ENCODE measurements around the gene PRKG1. TPM values are rescaled to one million over a fixed set of nuclear protein-coding genes. Genes with fewer than 3 reads are reported as not detected.

The PRKG1 gene
- total and polyA plus RNA-seq, 2 experiments from 2014 or later, result 10.7 to 21.8 TPM

DNA sequence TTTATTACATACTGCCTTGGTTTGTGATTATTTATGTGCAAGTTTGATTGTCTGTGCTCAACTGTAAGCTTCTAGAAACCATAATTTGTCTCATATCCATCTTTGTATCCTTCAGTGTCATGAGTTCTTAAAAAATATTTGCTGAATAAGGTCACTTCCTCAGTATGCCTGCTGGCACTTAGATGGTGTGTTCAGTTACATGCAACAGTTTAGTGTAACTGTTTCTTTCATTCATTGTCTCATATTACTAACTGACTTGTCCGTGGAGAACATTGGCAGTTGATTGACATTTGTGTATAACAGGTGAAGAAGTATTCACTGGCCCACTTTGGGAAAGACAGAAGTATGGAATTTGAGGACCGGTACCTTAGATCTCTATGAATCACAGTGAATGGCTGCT, 236.9 kb downstream of the PRKG1 start:
- no peaks in the 10 kb centered on the region for H3K9me2 ChIP-seq (ENCODE audit: insufficient read depth)

DNA sequence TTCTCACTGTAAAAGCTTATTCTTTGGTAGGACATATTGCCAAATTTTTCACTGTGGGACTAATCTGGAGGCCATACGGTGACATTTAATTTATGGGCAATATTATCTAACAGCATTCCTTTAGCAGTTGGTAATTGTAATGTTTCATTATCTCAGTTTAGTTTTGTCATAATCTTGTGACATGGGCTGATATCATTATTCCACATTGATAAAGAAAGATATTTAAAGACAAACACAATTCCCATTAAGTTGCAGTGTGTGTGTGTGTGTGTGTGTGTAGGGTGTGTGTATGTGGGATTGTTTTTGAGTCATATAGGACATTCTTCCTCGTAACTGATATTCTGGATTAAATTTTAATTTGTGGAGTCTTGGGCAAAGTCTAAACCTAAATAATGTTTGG, 238.5 kb downstream of the PRKG1 start:
- DNase-seq, result no peak
- H2AFZ ChIP-seq, result no peak overlapping the region
- H3K9ac ChIP-seq, result no peak overlapping the region
- H4K20me1 ChIP-seq (ENCODE audit: insufficient read depth), result no peaks in the 10 kb centered on the region
- peaks cover 13% of the 10 kb centered on the region for H3K79me2 ChIP-seq (ENCODE audit: insufficient read depth)
- no peak overlapping the region for H3K4me3 ChIP-seq
- H3K9me2 ChIP-seq (ENCODE audit: insufficient read depth), result no peaks in the 10 kb centered on the region
- H3K4me1 ChIP-seq (ENCODE audit: insufficient read depth), result peaks cover 17% of the 10 kb centered on the region
- no peaks in the 10 kb centered on the region for H3K36me3 ChIP-seq (ENCODE audit: low read depth)
- H3K4me2 ChIP-seq (ENCODE audit: unreplicated experiment), result no peak overlapping the region
- TF ChIP-seq EZH2 (IDR thresholded peaks at IDR 0.05; ENCODE audit: insufficient read depth, poor library complexity, severe bottlenecking) (no peak), EZH2phosphoT487 (IDR thresholded peaks at IDR 0.05; ENCODE audit: insufficient read depth, low read depth) (no peak)
- no peaks in the 10 kb centered on the region for H3K27me3 ChIP-seq (replicated peaks; ENCODE audit: insufficient read depth)
- in situ Hi-C loops (cut with MboI), result no loop called here
- H3F3A ChIP-seq (ENCODE audit: insufficient read depth), result peaks cover 14% of the 10 kb centered on the region; the same call in 1 of the 2 replicates
- no peak overlapping the region for H3K27ac ChIP-seq
- WGBS, 2 experiments (ENCODE audit: low coverage in 1 of 2, low lambda C conversion rate in 2 of 2, missing lambda C conversion rate in 2 of 2), result 74 to 82% methylated on average over 2 of the region's 2 CpGs
- H3K9me3 ChIP-seq (ENCODE audit: low read depth), result no peaks in the 10 kb centered on the region

More for the DNA sequence above, 236.9 kb downstream of the PRKG1 start:
- H3K9ac ChIP-seq, result no peak overlapping the region
- peaks cover 20% of the 10 kb centered on the region for H3K79me2 ChIP-seq (ENCODE audit: insufficient read depth)
- H2AFZ ChIP-seq, result no peak overlapping the region
- H4K20me1 ChIP-seq (ENCODE audit: insufficient read depth), result no peaks in the 10 kb centered on the region
- in situ Hi-C loops (cut with MboI), result no loop called here
- H3K4me1 ChIP-seq (ENCODE audit: insufficient read depth), result peaks cover 17% of the 10 kb centered on the region
- WGBS, 2 experiments (ENCODE audit: low coverage in 1 of 2, low lambda C conversion rate in 2 of 2, missing lambda C conversion rate in 2 of 2), result 54 to 57% methylated on average over 2 of the region's 2 CpGs
- no peak overlapping the region for H3K4me2 ChIP-seq (ENCODE audit: unreplicated experiment)
- DNase-seq, result peak; percentile 33
- TF ChIP-seq EZH2phosphoT487 (IDR thresholded peaks at IDR 0.05; ENCODE audit: insufficient read depth, low read depth) (no peak), EZH2 (IDR thresholded peaks at IDR 0.05; ENCODE audit: insufficient read depth, poor library complexity, severe bottlenecking) (no peak)
- no peak overlapping the region for H3K4me3 ChIP-seq
- no peaks in the 10 kb centered on the region for H3K36me3 ChIP-seq (ENCODE audit: low read depth)
- H3K27ac ChIP-seq, result no peak overlapping the region
- peaks cover 14% of the 10 kb centered on the region; the same call in 1 of the 2 replicates for H3F3A ChIP-seq (ENCODE audit: insufficient read depth)
- no peaks in the 10 kb centered on the region for H3K27me3 ChIP-seq (replicated peaks; ENCODE audit: insufficient read depth)
- H3K9me3 ChIP-seq (ENCODE audit: low read depth), result no peaks in the 10 kb centered on the region

DNA sequence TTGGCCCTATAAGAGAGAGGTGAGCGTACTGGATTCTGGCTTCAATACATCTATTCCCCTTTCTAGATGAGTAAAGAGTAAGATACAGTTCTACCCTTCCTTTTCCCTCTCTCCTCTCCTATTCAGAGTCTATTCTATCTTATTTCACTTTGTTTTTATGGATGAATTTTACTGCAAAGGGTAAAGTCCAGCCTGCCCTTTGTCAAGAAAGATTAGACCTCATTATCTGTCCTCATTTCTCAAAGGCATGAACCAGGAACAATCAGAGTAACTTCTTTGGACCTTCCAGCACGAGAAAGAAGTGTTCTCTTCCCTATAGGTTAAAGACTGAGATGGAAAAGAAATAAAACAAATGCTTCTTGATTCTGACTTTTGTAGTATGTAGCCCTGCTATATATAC, 239.0 kb downstream of the PRKG1 start:
- no peak for DNase-seq
- H3F3A ChIP-seq (ENCODE audit: insufficient read depth), result peaks cover 14% of the 10 kb centered on the region; the same call in 1 of the 2 replicates
- no peak overlapping the region for H3K9ac ChIP-seq
- H4K20me1 ChIP-seq (ENCODE audit: insufficient read depth), result no peaks in the 10 kb centered on the region
- H3K36me3 ChIP-seq (ENCODE audit: low read depth), result no peaks in the 10 kb centered on the region
- no peak overlapping the region for H3K27ac ChIP-seq
- no peak overlapping the region for H2AFZ ChIP-seq
- no peak overlapping the region for H3K4me3 ChIP-seq
- no peaks in the 10 kb centered on the region for H3K9me2 ChIP-seq (ENCODE audit: insufficient read depth)
- H3K4me2 ChIP-seq (ENCODE audit: unreplicated experiment), result no peak overlapping the region
- H3K4me1 ChIP-seq (ENCODE audit: insufficient read depth), result peaks cover 17% of the 10 kb centered on the region
- no peaks in the 10 kb centered on the region for H3K9me3 ChIP-seq (ENCODE audit: low read depth)
- no peaks in the 10 kb centered on the region for H3K27me3 ChIP-seq (replicated peaks; ENCODE audit: insufficient read depth)
- TF ChIP-seq EZH2phosphoT487 (IDR thresholded peaks at IDR 0.05; ENCODE audit: insufficient read depth, low read depth) (no peak), EZH2 (IDR thresholded peaks at IDR 0.05; ENCODE audit: insufficient read depth, poor library complexity, severe bottlenecking) (no peak)
- in situ Hi-C loops (cut with MboI), result no loop called here
- H3K79me2 ChIP-seq (ENCODE audit: insufficient read depth), result peaks cover 13% of the 10 kb centered on the region
- 83 to 86% methylated on average over 2 of the region's 2 CpGs for WGBS, 2 experiments (ENCODE audit: low coverage in 1 of 2, low lambda C conversion rate in 2 of 2, missing lambda C conversion rate in 2 of 2)

DNA sequence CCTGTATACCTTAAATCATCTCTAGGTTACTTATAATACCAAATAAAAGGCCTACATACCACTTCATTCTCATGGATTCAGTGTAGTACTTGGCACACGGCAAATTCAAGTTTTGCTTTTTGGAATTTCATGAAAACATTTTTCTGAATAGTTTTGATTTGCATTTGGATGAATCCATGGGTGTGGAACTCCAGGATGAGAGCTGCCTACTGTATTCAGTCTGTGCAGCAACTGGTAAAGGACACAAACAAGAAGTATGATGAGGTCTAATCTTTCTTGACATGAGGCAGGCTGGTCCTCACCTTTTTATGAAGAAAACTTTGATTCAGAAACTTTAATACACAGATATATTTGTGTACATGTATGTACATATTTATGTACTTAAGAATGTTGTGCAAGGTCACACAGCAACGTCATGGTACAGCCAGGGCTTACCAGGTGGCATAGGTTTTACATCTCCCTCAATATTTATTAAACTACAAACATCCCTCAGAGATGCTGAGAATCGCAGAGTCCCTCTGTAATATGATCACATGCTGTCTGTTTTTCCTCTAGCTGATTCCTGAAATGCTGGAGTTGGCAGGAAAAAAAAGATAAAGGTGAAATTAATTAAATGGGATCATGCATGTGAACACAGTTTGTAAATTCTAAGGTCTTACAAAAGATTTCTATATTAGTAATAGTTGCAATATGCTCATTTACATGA, 239.6 kb downstream of the PRKG1 start:
- no peak for DNase-seq
- in situ Hi-C loops (cut with MboI), result no loop called here
- no peak overlapping the region for H3K4me3 ChIP-seq

More for the DNA sequence above, 239.6 kb downstream of the PRKG1 start:
- Histone ChIP-seq H3K27ac (no peak overlapping the region), H2AFZ (no peak overlapping the region), H3K36me3 (ENCODE audit: low read depth) (no peaks in the 10 kb centered on the region), H3K9me2 (ENCODE audit: insufficient read depth) (no peaks in the 10 kb centered on the region), H3K4me2 (ENCODE audit: unreplicated experiment) (no peak overlapping the region), H3K79me2 (ENCODE audit: insufficient read depth) (peaks cover 13% of the 10 kb centered on the region; the same call in 1 of the 2 replicates), H4K20me1 (ENCODE audit: insufficient read depth) (no peaks in the 10 kb centered on the region), H3K9ac (no peak overlapping the region), H3K4me1 (ENCODE audit: insufficient read depth) (peaks cover 17% of the 10 kb centered on the region), H3K27me3 (replicated peaks; ENCODE audit: insufficient read depth) (no peaks in the 10 kb centered on the region), H3F3A (ENCODE audit: insufficient read depth) (peaks cover 14% of the 10 kb centered on the region; the same call in 1 of the 2 replicates), H3K9me3 (ENCODE audit: low read depth) (no peaks in the 10 kb centered on the region)
- TF ChIP-seq EZH2phosphoT487 (IDR thresholded peaks at IDR 0.05; ENCODE audit: insufficient read depth, low read depth) (no peak), EZH2 (IDR thresholded peaks at IDR 0.05; ENCODE audit: insufficient read depth, poor library complexity, severe bottlenecking) (no peak)
- WGBS, 2 experiments (ENCODE audit: low coverage in 1 of 2, low lambda C conversion rate in 2 of 2, missing lambda C conversion rate in 2 of 2), result 24 to 29% methylated on average over 3 of the region's 3 CpGs

Measured in GM23248 (cell line).